HG03064 (cell line): ENCODE data around the gene MAFB.

Source experiments
- ATAC-seq: cut with Tn5 transposase; IDR thresholded peaks from one replicate; pipeline ENCODE4 v1.9.1; 2021; ENCODE audit warnings: low read depth; ENCODE audit not compliant: unreplicated experiment

The MAFB gene

DNA sequence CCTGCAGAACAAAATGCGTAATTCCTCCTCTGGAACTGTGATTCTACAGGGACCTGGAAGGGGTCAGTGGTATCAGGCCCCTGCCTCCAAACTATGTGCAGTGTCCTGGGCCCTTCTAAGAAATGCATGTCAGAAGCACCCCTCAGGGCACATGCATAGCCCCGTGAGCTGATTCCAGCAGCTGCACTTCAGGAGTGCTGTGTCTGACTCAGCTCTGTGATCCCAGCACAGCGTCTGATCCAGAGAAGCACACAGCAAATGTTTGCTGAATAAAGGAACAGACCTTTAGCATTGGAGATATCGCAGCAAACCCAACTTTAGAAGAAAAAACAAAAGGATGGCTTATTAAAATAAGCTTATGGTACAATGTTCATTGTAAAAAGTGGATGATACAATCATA, 15.8 kb upstream of the MAFB start:
- ATAC-seq, result no peak

DNA sequence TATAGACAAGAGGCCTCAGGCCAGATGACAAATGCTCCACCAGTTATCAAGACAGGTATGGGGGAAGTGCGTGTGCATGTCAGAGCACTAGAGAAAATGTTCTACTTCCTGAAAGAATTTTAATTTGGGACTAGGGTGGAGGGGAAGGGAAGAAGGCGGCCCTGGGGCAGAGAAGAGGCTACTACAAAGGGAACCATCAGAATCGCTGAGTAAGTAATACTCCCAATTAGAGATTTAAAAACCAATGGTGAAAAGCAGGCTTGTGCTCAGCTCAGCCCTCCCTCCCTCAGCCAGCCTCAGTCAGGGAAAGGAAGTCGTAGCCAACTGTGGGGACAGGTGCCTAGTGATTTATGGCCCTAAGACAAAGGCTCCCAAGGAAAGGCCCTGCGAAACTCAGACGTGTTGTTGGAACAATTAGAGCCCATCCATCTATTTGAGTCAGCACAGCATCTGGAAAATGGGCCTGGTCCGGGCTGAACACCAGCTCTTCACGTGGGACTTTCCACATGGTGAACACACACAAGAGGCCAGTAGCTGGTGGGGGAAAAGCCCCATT, 15.0 kb upstream of the MAFB start:
- ATAC-seq, result no peak

DNA sequence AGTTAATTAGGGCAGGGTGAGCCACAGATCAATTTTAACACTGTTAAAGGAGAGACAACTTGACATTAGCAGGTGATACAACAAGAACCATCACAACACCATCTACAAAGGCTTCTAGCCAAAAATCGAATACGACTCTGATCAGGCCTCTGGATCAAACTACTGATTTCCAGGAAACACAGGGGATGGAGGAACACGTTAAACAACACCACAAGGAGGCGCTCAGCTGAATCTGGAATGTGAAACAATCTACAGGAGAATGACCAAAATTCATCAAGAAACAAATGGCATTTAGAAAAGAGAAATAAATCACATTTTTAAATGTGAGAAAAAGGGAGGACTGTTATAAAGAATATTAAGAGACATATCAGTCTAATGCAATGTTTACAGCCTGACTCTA, 13.5 kb upstream of the MAFB start:
- no peak for ATAC-seq

DNA sequence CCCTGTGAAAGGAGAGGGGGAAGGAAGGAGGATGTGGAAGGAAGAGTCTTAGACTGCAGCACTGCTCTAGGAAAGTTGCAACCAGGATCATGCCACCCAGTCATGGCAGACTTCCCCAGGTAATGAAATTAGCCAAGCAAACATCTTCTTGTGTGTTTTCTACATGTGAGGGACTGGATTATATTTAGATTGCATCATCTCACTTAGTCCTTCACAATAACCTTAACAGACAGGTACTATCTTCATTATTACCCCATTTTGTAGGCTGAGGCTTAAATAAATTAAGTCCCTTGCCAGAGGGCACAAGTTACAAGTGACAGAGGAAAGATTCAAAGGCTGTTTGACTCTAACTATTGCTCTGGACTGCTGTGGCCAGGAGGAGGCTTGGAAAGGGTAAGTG, 9.7 kb upstream of the MAFB start:
- ATAC-seq, result no peak

DNA sequence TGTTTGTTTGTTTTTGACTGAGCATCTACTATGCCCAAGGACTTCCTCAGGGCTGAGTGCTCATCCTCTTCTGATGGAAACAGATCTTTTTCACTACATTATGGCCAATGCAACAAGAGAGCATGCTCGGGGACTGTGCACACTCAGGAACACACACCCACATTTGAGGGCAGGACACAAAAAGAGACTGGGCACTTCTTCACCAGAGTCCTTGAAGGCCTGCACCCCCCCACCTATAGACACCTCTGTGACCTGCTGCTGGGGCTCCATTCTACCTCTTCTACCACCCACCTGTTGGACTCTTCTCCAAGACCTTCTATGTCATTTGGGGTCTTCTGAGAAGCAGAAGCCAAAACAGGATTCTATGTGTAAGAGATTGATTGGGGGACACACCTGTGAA, 9.2 kb upstream of the MAFB start:
- ATAC-seq, result no peak

DNA sequence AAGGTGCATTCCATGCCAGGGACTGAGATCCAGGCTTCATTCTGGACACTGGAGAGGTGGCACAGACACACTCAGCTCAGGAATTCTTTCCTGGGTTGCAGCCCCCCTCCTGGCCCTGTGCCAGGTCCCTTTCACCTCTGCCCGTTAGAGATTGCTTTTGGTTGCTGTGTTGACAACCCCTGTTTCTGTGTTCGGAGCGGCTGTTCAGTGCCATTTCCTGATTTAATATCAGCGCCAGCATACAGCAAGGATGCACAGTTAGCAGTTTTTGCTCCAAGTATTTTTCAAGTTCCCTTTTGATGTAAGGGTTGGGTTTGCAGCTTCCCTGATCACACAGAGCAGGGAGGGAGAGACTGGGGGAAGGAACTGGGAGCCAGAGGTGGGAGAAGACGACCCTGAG, 8.5 kb upstream of the MAFB start:
- no peak for ATAC-seq

DNA sequence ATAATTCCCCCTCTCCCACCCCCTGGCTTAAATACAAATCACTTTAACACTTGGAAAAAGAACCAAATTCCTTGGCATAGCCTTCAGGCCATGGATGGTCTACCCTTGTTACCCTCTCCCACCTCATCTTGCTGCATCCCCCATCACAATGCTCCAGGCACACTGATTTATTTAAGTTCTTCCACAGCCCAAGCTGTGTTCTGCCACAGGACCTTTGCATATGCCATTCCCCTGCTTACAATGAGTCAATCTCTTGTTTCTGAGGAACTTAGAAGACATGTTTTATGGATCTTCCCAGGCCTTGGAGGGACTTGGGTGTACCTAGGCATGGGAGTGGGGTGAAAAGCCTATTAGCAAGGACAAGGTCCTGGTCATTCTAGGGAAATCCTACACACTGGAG, 6.2 kb upstream of the MAFB start:
- no peak for ATAC-seq

DNA sequence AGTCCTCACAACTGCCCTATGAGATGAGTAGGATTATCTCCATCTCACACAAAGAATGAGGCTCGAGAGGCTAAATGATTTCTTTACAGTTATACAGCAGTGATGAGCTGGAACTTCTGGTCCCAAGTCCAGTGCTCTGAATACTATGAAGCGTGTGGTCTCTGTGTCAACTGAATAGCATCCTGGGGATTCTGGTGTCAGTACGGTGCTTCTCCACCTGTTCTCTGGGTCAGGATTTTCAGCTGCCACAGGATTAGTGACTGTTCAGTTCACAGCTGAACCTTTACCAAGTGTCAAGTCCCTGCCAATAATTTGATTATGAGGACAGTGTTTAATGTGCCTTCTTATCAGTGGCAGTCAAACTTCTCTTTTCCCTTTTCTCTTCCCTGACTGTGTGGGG, 5.2 kb upstream of the MAFB start:
- ATAC-seq, result no peak

DNA sequence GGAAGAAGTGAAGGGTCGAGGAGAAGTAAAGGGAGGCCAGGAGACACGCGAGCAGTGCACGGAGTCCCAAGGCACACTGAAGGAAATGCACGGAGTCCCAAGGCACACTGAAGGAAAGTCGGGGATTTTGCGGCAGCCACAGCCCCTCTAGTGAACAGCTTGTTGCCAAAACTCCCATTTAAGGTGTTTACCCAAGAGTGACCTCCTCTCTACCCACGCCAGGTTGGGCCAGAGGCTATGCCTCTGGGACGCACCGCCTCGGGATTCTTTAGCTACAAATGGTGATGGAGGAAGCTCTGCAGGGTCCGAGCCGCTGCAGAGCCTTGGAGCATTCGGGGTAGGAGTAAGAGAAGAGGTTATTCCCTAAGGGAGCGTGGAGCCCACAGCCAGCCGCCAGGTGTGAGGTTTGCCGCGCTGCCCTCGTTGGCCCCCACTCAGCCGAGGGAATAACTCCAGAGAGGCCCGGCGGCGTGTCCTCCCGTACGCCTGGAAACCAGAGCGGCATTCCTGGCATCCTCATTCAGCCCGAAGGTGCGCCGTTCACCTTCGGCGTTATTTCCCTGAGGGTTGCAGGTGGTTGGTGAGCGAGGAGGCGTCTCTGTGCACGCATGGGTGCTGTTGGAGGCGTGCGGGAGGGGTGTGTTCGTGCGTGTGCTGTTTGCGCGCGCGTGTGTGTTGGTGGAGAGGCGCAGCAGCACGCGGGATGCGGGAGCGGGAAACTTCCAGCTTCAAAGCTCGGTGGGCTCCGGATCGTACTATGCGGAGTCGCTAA, 3.4 kb upstream of the MAFB start:
- ATAC-seq, result no peak

DNA sequence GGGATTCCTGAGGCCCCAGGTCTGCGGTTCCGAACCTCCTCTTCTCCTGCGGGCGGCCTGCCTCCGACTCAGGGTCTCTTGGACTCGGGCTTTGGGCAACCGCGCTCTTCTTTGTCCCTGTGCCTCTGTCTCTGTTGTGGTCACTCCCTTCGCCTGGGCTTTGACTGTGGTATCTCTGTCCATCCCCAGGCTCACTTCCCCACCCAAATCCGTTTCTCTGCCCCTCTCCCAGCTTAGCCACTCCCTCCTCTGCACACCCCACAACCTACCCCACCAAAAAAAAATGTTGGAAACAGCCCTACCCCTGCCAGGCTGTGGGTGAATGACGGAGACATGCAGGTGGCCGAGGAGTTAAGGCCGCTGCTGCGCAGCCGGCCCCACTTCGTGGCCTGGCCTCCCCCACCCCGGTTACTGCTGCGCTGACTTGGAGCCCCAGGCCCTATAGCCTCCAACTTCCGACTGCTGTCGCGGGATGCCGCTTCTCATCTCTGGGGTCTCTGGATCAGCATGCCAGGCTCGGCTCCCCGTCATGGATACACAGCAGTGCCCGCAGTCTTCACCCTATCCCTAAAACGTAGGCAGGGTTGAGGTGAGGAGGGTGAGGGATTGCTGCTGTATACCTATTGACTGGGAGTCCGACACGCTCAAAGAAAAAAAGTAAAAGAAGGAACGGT, 2.7 kb upstream of the MAFB start:
- no peak for ATAC-seq

DNA sequence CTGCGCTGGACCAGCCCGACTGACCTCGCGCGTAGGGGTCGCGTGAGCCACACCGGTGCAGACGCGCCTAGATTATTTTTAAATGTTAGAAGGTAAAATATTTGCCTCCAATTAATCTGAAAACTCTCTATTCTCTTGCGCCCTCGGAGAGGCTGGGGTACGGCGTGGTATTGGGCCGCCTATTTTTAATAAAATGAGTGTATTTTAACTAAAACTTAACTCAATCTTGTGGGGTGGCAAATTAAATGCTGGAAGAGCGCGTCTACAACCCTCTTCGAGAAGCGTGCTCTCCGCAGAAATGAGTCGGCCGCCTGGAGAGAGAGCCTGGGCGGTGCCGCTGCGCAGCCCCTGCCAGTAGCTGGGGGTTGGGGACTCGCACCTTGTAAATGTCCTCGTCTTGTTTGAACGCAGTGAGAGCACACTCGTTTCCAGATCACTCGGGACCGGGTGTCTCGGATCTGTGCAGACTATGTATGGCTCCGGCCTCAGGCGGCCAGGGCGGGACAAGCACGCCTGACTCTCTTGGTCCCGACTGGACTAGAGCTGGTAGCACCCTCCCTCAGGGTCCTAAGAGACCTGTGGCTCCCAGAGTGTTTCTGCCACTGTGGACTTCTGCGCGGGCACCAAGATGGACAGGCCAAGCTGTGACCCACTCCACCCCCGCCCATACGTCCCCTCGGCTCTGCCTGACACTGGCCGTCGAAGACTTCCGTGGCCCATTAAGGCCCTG, 2.0 kb upstream of the MAFB start:
- ATAC-seq, result no peak

DNA sequence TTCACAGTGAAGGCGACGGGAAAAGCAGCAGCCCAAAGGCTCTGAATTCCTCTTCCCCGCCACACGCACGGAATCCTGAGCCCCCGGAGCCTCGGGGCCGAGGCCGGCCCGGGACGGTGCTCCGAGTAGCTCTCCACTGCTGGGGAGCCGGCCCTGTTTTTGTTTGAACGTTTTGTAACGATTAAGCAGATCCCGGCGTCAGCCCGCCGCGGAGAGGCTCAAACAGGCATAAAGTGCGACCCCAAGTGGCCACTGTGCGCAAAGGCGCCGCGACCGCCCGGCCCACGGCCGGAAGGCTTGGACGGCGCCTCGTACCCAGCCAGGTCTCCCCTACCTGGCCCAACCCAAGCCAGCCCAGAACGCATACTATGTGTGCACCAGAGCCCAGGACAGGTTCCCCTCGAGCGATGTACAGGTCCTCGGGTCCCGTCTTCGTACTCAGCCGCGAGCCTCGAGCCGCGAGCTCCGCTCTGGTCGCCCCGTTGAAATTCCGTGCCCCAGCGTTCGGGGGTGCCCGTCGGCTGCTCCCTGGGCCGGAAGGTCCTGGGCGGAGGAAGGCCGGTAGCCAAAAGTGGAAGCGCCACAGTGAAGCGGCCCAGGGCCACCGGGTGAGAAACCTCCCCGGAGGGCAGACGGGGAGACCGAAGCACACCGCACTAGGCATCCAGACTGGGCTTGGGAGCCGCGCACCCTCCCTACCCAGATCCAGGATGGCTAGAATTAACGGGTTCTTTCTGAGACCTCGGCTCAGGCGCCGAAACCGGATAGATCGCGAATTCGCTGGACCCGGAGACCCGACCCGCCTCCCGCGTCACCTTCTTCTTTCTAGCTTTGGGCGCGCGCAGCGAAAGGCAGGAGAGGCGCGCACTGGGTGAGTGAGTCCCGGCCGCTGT, 1.2 kb upstream of the MAFB start:
- ATAC-seq, result no peak

DNA sequence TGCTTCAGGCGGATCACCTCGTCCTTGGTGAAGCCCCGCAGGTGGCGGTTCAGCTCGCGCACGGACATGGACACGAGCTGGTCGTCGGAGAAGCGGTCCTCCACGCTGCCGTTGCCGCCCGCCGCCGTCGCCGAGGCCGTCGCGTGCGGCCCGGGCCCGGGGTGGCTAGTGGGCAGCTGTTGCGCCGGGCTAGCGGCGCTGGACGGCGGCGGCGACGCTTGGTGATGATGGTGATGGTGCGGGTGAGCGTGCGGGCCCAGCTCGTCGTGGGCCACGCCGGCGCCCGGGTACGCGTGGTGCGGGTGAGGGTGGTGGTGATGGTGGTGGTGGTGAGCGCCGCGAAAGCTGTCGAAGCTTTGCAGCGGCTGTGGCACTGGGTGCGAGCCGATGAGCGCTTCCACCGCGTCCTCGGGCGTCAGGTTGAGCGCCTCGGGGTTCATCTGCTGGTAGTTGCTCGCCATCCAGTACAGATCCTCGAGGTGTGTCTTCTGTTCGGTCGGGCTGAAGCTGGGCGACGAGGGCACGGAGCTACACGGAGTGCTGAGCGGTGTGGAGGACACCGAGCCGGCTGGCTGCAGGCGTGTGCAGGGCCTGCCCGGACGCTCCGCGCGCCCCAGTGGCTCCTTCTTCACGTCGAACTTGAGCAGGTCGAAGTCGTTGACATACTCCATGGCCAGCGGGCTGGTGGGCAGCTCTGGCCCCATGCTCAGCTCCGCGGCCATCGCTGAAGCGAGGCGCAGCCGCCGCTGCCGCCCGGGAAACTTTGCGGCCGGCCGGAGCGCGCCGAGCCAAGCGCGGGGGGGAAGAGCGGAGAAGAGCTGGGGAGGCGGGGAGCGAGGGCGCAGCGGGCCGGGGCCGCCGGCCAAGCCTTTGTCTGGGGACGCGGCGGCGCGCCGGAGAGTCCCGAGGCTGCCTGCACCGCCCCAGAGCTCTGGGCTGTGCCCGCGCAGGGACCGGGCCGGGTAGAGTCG, 622 bp downstream of the MAFB start:
- ATAC-seq, result no peak

DNA sequence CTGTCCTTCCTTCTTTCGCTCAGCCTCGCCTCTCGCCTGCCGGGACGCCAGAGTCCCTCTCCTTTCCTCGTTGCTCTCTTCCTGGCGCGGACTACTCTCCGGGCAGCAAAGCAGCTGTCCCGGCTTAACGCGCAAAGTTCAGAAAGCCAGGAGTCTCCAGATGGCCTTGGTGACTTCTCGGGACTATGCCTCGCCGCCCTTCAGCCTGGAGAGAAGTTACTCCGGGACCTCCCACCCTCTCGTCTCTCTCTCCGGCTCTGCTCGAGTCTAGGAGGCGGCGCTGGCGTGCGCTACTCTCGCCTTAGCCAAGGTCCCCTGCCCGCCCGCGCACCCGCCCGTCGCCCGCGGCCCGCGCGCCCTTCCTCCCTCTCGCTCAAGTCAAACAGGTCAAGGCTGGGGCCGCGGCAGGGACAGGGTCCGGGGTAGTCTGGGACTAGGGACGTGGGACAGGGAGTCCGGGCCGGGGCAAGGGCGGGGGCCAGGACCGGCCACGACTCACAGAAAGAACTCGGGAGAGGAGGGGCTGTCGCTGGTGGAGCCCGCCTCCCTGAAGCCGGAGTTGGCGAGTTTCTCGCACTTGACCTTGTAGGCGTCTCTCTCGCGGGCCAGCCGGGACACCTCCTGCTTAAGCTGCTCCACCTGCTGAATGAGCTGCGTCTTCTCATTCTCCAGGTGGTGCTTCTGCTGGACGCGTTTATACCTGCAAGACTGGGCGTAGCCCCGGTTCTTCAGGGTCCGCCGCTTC, 1.5 kb downstream of the MAFB start:
- no peak for ATAC-seq

DNA sequence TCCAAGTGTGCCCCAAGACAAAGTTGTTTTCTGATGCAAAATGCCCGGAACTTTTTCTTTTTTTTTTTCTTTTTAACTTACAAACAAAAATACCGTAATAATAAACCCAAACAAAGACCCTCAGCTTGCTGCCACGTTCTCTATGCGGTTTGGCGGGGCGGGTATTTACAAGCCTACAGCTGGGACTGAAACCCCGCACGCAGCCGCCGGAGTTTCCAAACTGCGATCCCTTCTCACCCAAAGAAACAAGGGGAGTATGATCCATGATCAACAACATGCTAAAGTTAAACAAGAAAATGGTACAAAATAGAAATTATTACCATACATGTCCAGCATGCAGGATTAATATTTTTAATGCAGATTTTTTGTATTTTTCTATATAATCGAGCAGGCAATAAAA, 2.1 kb downstream of the MAFB start:
- ATAC-seq, result no peak

DNA sequence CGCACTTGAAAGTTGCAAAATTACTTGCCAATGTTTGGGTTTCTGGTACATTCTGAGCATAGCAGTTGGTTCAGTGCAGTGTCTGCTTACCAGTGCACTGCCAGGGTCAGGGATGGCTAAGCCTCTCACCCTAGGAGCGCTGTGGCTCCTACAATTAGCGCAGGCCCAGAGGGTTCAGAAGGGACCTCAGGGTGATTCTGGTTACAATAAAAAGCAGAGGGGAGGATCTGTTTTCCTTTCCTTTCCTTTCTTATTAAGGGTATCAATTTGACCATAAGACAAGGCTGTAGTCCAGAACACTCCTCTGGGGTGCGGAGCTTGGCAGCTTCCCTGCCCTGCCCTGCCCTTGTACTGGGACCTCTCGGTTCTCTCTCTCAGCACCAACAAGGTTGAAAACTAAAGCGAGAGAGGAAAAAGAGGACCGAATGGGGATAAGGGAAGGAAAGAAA, 2.6 kb downstream of the MAFB start:
- no peak for ATAC-seq

DNA sequence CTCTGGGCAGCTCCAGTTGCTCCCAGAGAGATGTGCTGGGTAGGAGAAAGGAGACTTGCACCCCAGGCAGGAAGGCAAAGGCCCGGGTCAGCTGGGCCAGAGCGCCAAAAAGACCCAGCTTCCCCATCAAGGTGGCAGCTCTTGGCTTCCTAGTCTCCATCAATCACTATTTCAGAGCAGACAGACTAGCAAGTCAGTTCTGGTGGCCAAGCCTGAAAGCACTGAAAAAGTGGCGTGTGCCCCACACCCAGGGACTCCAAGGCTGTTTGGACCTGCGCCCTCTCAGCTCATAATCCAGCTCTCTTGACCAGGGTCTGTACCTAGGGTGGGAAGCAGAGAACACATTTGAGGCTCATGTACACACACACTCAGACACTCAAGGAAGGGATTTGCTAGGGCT, 3.7 kb downstream of the MAFB start:
- ATAC-seq, result no peak

DNA sequence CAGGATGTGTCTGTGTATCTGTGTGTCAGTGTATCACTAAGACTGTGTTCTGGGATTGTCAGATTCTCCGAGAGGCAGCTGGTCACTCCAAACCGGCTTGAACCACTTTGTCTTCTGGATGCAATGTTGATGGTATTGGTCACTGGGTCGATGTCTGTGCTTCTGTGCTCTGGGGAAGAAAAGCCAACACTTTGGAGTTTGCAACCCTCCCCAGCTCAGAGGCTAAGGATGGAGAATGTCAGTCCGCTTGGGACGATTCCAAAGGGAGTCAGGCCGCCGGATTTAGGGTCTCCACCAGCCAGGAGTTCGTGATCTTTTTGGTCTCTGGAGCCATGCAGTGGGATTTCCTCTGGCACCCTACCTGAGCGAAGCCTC, 5.2 kb downstream of the MAFB start:
- ATAC-seq, result no peak
